Glomerular endothelial cell (primary cell): ENCODE measurements around the gene SPOP. TPM values are rescaled to one million over a fixed set of nuclear protein-coding genes. Genes with fewer than 3 reads are reported as not detected.
A peak's percentile ranks its signal among the peaks of the same experiment; 100 is the strongest.
"Not testable (repeated sequence)": the region's sequence is repeated elsewhere in the genome, so short reads cannot be mapped to it uniquely, and the experiment has no call there.

ENCODE experiments used
- DNase-seq: peaks from one replicate; pipeline ENCODE4 v3.0.0-alpha.2; 2011; ENCODE audit warnings: low read depth, low spot score; ENCODE audit errors: extremely low read depth
- total RNA-seq: library from RNA; depleted of rRNA; stranded (reverse); fragments of >200 nt; gene quantifications from 2 replicates; pipeline ENCODE4 v1.2.3, GENCODE V29; 2015

Gene SPOP
- total RNA-seq = 33.0 and 48.1 TPM in 2 replicates

- peak; percentile 88 for DNase-seq
Observed at GRCh38 chr17:49677933-49678847, at the start of gene SPOP. Gene SPOP, minus strand, starts transcription at chr17:49678097. Its CDS starts 55,287 bp downstream, at chr17:49622810.

- DNase-seq = no peak
Observed at GRCh38 chr17:49727380-49727779, 49.5 kb upstream of the SPOP start.

- DNase-seq = no peak
Observed at GRCh38 chr17:49725452-49726130, 47.7 kb upstream of the SPOP start.

GRCh38 chr17:49724552-49724951, 46.7 kb upstream of the SPOP start:
- not testable (repeated sequence) for DNase-seq

- no peak for DNase-seq
Observed at GRCh38 chr17:49723423-49723822, 45.5 kb upstream of the SPOP start.

GRCh38 chr17:49722066-49722465, 44.2 kb upstream of the SPOP start:
- DNase-seq = no peak

GRCh38 chr17:49717371-49717861, 39.5 kb upstream of the SPOP start:
- no peak for DNase-seq

GRCh38 chr17:49716668-49717364, 38.9 kb upstream of the SPOP start:
- DNase-seq = no peak

GRCh38 chr17:49715717-49716279, 37.9 kb upstream of the SPOP start:
- no peak for DNase-seq

- DNase-seq = no peak
Observed at GRCh38 chr17:49715216-49715615, 37.3 kb upstream of the SPOP start.

GRCh38 chr17:49708515-49709183, 30.8 kb upstream of the SPOP start:
- no peak for DNase-seq

GRCh38 chr17:49707608-49708514, 30.0 kb upstream of the SPOP start, which contains the start of gene SLC35B1:
Gene SLC35B1, minus strand, starts transcription at chr17:49707964. Its CDS starts 131 bp downstream, at chr17:49707833.
- DNase-seq = peak; percentile 93

GRCh38 chr17:49707246-49707607, 29.3 kb upstream of the SPOP start:
- no peak for DNase-seq

- no peak for DNase-seq
Observed at GRCh38 chr17:49705254-49705653, 27.4 kb upstream of the SPOP start.

GRCh38 chr17:49703557-49704277, 25.8 kb upstream of the SPOP start:
- no peak for DNase-seq

GRCh38 chr17:49700960-49701359, 23.1 kb upstream of the SPOP start:
- DNase-seq = no peak

GRCh38 chr17:49699966-49700575, 22.2 kb upstream of the SPOP start:
- no peak for DNase-seq

GRCh38 chr17:49698005-49698404, 20.1 kb upstream of the SPOP start:
- no peak for DNase-seq
